Effector CD8-positive, alpha-beta T cell (primary cell): ENCODE measurements around the gene SULF2.
"Not testable (repeated sequence)": the region's sequence is repeated elsewhere in the genome, so short reads cannot be mapped to it uniquely, and the experiment has no call there.

ENCODE experiments used
- DNase-seq: peaks from one replicate; lab custom pipeline; 2025; lab: John Stamatoyannopoulos, UW
- total RNA-seq, 4 experiments: gene quantifications; one replicate each; lab custom pipeline; 2026; lab: John Stamatoyannopoulos, UW

The SULF2 gene
- 0 to 2.2 (median 0.27) reads per million in 4 experiments for total RNA-seq

- no peak for DNase-seq
Observed at GRCh38 chr20:47785311-47785853, at the start of gene SULF2. TSS of gene SULF2 (minus strand) at chr20:47785481. CDS start at chr20:47757363, 28,118 bp downstream.

GRCh38 chr20:47831675-47832074 lies 46.4 kb upstream of the SULF2 start:
- DNase-seq, result not testable (repeated sequence)

- DNase-seq, result not testable (repeated sequence)
Observed at GRCh38 chr20:47826716-47827115, 41.4 kb upstream of the SULF2 start.

- not testable (repeated sequence) for DNase-seq
Observed at GRCh38 chr20:47826006-47826405, 40.7 kb upstream of the SULF2 start.

GRCh38 chr20:47825011-47825762 lies 39.9 kb upstream of the SULF2 start:
- DNase-seq, result no peak

- DNase-seq, result not testable (repeated sequence)
Observed at GRCh38 chr20:47823941-47824340, 38.7 kb upstream of the SULF2 start.

GRCh38 chr20:47821481-47822100 lies 36.3 kb upstream of the SULF2 start:
- no peak for DNase-seq

- DNase-seq, result no peak
Observed at GRCh38 chr20:47818996-47819609, 33.8 kb upstream of the SULF2 start.

- no peak for DNase-seq
Observed at GRCh38 chr20:47818466-47818865, 33.2 kb upstream of the SULF2 start.

- no peak for DNase-seq
Observed at GRCh38 chr20:47818016-47818415, 32.7 kb upstream of the SULF2 start.

GRCh38 chr20:47817573-47817972 lies 32.3 kb upstream of the SULF2 start:
- DNase-seq, result no peak

- no peak for DNase-seq
Observed at GRCh38 chr20:47816487-47817451, 31.5 kb upstream of the SULF2 start.

GRCh38 chr20:47815866-47816265 lies 30.6 kb upstream of the SULF2 start:
- DNase-seq, result no peak

GRCh38 chr20:47815416-47815806 lies 30.1 kb upstream of the SULF2 start:
- no peak for DNase-seq

GRCh38 chr20:47814632-47815415 lies 29.5 kb upstream of the SULF2 start:
- DNase-seq, result no peak

- no peak for DNase-seq
Observed at GRCh38 chr20:47810721-47811347, 25.6 kb upstream of the SULF2 start.

- DNase-seq, result no peak
Observed at GRCh38 chr20:47810116-47810677, 24.9 kb upstream of the SULF2 start.

- DNase-seq, result no peak
Observed at GRCh38 chr20:47809161-47809960, 24.1 kb upstream of the SULF2 start.

GRCh38 chr20:47805951-47806350 lies 20.7 kb upstream of the SULF2 start:
- no peak for DNase-seq
